ENCODE data around the gene WBP11.

WBP11 gene

GRCh38 chr12:14777271-14777670 is 26.0 kb downstream of the WBP11 start:
- Histone ChIP-seq H4K20me1 (ENCODE audit: insufficient read depth, low read length) (no peaks in the 10 kb centered on the region), H3K9ac (ENCODE audit: low read length) (no peak overlapping the region), H3K4me3 (ENCODE audit: low read length) (no peak overlapping the region), H2AFZ (ENCODE audit: low read depth, low read length) (no peak overlapping the region), H3K9me3 (ENCODE audit: insufficient read depth, low read length) (no peaks in the 10 kb centered on the region), H3K4me1 (ENCODE audit: low read length) (peaks cover 22% of the 10 kb centered on the region), H3K27me3 (ENCODE audit: low read depth, low read length) (no peaks in the 10 kb centered on the region), H3K27ac (ENCODE audit: low read length) (no peak overlapping the region), H3K4me2 (ENCODE audit: low read length) (no peak overlapping the region), H3K79me2 (ENCODE audit: low read length) (peaks cover 5% of the 10 kb centered on the region; the same call in 1 of the 2 replicates), H3K36me3 (replicated peaks; ENCODE audit: low read depth, low read length) (peaks cover 1% of the 10 kb centered on the region)
- TF ChIP-seq, protein P1, sequence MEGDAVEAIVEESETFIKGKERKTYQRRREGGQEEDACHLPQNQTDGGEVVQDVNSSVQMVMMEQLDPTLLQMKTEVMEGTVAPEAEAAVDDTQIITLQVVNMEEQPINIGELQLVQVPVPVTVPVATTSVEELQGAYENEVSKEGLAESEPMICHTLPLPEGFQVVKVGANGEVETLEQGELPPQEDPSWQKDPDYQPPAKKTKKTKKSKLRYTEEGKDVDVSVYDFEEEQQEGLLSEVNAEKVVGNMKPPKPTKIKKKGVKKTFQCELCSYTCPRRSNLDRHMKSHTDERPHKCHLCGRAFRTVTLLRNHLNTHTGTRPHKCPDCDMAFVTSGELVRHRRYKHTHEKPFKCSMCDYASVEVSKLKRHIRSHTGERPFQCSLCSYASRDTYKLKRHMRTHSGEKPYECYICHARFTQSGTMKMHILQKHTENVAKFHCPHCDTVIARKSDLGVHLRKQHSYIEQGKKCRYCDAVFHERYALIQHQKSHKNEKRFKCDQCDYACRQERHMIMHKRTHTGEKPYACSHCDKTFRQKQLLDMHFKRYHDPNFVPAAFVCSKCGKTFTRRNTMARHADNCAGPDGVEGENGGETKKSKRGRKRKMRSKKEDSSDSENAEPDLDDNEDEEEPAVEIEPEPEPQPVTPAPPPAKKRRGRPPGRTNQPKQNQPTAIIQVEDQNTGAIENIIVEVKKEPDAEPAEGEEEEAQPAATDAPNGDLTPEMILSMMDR (IDR thresholded peaks at IDR 0.05; ENCODE audit: low read depth, low read length) = no peak
- TF ChIP-seq EZH2phosphoT487 (IDR thresholded peaks at IDR 0.05; ENCODE audit: low read depth) = no peak

DNA sequence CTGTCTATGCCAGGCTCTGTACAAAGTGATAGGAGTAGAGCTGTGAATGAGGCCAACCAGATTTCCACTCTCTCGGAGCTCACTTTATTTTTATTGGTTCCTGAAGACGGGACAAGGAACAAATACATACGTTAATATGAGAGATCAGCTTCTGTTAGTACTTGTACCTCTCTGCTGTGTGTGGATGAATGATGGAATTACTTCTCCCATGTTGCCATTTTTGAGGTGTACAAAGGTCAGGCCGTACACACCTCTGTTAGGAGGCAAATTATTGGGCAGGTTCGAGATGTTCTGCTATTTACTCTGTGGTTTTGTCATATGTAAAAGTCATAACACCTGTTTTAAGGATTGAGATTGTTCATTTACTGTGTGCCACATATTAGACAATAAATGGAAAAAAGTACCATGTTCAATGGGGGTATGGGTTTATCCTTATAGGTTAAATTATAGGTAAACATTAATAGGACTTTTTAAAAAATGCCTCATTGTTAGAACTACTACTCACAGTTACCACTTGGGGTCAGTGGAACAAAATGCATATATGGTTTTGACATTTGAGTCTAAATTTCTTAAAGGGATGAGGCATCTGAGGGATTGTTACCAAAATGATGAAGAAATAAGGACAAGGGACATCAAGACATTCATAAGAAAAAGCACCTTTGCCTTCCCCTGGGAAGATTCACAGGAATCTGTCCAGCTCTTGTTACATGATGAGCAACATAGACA is 26.9 kb downstream of the WBP11 start:
- Histone ChIP-seq H3K9ac (ENCODE audit: low read length) (no peak overlapping the region), H3K4me2 (ENCODE audit: low read length) (no peak overlapping the region), H3K4me1 (ENCODE audit: low read length) (peaks cover 29% of the 10 kb centered on the region), H3K36me3 (replicated peaks; ENCODE audit: low read depth, low read length) (no peaks in the 10 kb centered on the region), H2AFZ (ENCODE audit: low read depth, low read length) (no peak overlapping the region), H3K9me3 (ENCODE audit: insufficient read depth, low read length) (no peaks in the 10 kb centered on the region), H3K27me3 (ENCODE audit: low read depth, low read length) (no peaks in the 10 kb centered on the region), H3K79me2 (ENCODE audit: low read length) (peaks cover 5% of the 10 kb centered on the region; the same call in 1 of the 2 replicates), H3K27ac (ENCODE audit: low read length) (no peak overlapping the region), H4K20me1 (ENCODE audit: insufficient read depth, low read length) (no peaks in the 10 kb centered on the region), H3K4me3 (ENCODE audit: low read length) (no peak overlapping the region)
- TF ChIP-seq, protein P1 (IDR thresholded peaks at IDR 0.05; ENCODE audit: low read depth, low read length) = peak; percentile 48
- TF ChIP-seq EZH2phosphoT487 (IDR thresholded peaks at IDR 0.05; ENCODE audit: low read depth) = no peak

- peak overlapping the region; percentile 87 for H3K4me3 ChIP-seq (ENCODE audit: low read length)
- H3K4me2 ChIP-seq (ENCODE audit: low read length) = peak overlapping the region; percentile 89
- H3K36me3 ChIP-seq (replicated peaks; ENCODE audit: low read depth, low read length) = no peaks in the 10 kb centered on the region
- H3K9ac ChIP-seq (ENCODE audit: low read length) = peak overlapping the region; percentile 80
- no peak overlapping the region for H3K27ac ChIP-seq (ENCODE audit: low read length)
- TF ChIP-seq, protein P1 (IDR thresholded peaks at IDR 0.05; ENCODE audit: low read depth, low read length) = no peak
- no peak for TF ChIP-seq EZH2phosphoT487 (IDR thresholded peaks at IDR 0.05; ENCODE audit: low read depth)
- H3K27me3 ChIP-seq (ENCODE audit: low read depth, low read length) = no peaks in the 10 kb centered on the region
- H3K79me2 ChIP-seq (ENCODE audit: low read length) = peaks cover 8% of the 10 kb centered on the region
- peaks cover 32% of the 10 kb centered on the region for H3K4me1 ChIP-seq (ENCODE audit: low read length)
- H3K9me3 ChIP-seq (ENCODE audit: insufficient read depth, low read length) = no peaks in the 10 kb centered on the region
- no peaks in the 10 kb centered on the region for H4K20me1 ChIP-seq (ENCODE audit: insufficient read depth, low read length)
- no peak overlapping the region for H2AFZ ChIP-seq (ENCODE audit: low read depth, low read length)
These were observed 27.7 kb downstream of the WBP11 start for GRCh38 chr12:14775636-14775980.

- H3K4me2 ChIP-seq (ENCODE audit: low read length) = peak overlapping the region; percentile 89
- no peaks in the 10 kb centered on the region for H3K27me3 ChIP-seq (ENCODE audit: low read depth, low read length)
- H3K4me1 ChIP-seq (ENCODE audit: low read length) = peaks cover 32% of the 10 kb centered on the region
- no peaks in the 10 kb centered on the region for H3K9me3 ChIP-seq (ENCODE audit: insufficient read depth, low read length)
- H4K20me1 ChIP-seq (ENCODE audit: insufficient read depth, low read length) = no peaks in the 10 kb centered on the region
- peak overlapping the region; percentile 80 for H3K9ac ChIP-seq (ENCODE audit: low read length)
- no peak for TF ChIP-seq EZH2phosphoT487 (IDR thresholded peaks at IDR 0.05; ENCODE audit: low read depth)
- TF ChIP-seq, protein P1 (IDR thresholded peaks at IDR 0.05; ENCODE audit: low read depth, low read length) = no peak
- peak overlapping the region; percentile 87 for H3K4me3 ChIP-seq (ENCODE audit: low read length)
- no peaks in the 10 kb centered on the region for H3K36me3 ChIP-seq (replicated peaks; ENCODE audit: low read depth, low read length)
- H3K79me2 ChIP-seq (ENCODE audit: low read length) = peaks cover 14% of the 10 kb centered on the region
- peak overlapping the region; percentile 42; the same call in 1 of the 2 replicates for H3K27ac ChIP-seq (ENCODE audit: low read length)
- H2AFZ ChIP-seq (ENCODE audit: low read depth, low read length) = peak overlapping the region; percentile 37; the same call in 1 of the 2 replicates
These were observed 28.2 kb downstream of the WBP11 start for GRCh38 chr12:14774906-14775635.

Data from OCI-LY3 (cell line).